ENCODE results near the gene GALNT1.

DNA sequence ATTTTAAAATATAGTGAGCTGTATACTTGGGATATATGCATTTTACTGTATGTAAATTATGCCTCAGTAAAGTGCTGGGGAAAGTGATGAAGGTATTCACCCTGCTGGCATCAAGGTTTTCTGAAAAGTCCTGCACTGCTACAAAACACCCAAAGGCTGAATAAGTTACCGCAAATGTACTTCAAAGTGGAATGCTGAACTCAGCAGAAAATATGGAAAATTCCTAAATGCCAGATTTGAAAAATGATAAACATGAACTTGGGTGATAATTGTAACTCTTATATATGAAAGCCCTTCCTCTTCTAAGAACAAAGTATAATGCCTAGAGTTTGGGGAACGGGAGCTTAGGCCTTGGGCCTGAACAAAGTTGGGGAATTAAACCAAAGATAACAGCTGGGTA, 133.0 kb downstream of the GALNT1 start:
- TF ChIP-seq POLR2A (IDR thresholded peaks at IDR 0.05; ENCODE audit: low read length) (no peak), GATA1 (IDR thresholded peaks at IDR 0.05; ENCODE audit: low read depth, low read length) (no peak)

Data from erythroblast (primary cell).